B cell (primary cell): ENCODE measurements around the gene ARID1A. TPM values are rescaled to one million over a fixed set of nuclear protein-coding genes. Genes with fewer than 3 reads are reported as not detected.

Source experiments
- ATAC-seq: fragments of 200-7000 bp; cut with Tn5 transposase; one replicate; pipeline ENCODE4 v1.10.0; 2021; ENCODE audit warnings: low read depth, mild to moderate bottlenecking, moderate number of reproducible peaks, moderate library complexity
- CTCF ChIA-PET: fragments of 350-600 bp; sonication (Branson Sonifier 250); formaldehyde crosslinking; loops from one replicate; lab custom pipeline; 2021; ENCODE audit warnings: antibody characterized with exemption, inconsistent platforms; lab: Charles Lee
- POLR2A ChIA-PET: fragments of 350-600 bp; sonication (Branson Sonifier 250); formaldehyde crosslinking; loops from one replicate; lab custom pipeline; 2021; ENCODE audit warnings: antibody characterized with exemption; lab: Charles Lee
- DNase-seq: peaks from one replicate; pipeline ENCODE4 v3.0.0; 2013
- H2AFZ ChIP-seq: 2 replicates; pipeline ENCODE4 v1.6.1; 2012; ENCODE audit warnings: mild to moderate bottlenecking, low read depth, low read length; ENCODE audit not compliant: insufficient read depth, poor library complexity, severe bottlenecking
- H3K27ac ChIP-seq, 2 donors: 1 replicate in 1 of 2; 2 replicates in 1 of 2; pipeline ENCODE4 v1.5.1; 2012 to 2013; ENCODE audit warnings: low read length in 2 of 2, mild to moderate bottlenecking in 2 of 2, moderate library complexity in 1 of 2
- H3K27me3 ChIP-seq, 4 experiments: fragments of 200-600 bp in 1 of 4; sonication (generic) in 1 of 4; replicated peaks in 1 of 4; 1 replicate in 2 of 4; 2 replicates in 2 of 4; pipeline versions ENCODE4 v1.6.1 to v1.7.0; 2013 to 2016; ENCODE audit warnings: low read length in 3 of 4, mild to moderate bottlenecking in 2 of 4, mixed read lengths in 1 of 4, moderate library complexity in 1 of 4; ENCODE audit not compliant: insufficient read depth in 4 of 4, control insufficient read depth in 3 of 4; ENCODE audit errors: control extremely low read depth in 1 of 4
- H3K36me3 ChIP-seq, 2 experiments: replicated peaks in 1 of 2; 1 replicate in 1 of 2; 2 replicates in 1 of 2; pipeline versions ENCODE4 v1.6.1 to v1.7.1; 2013; ENCODE audit warnings: low read length in 1 of 2; ENCODE audit not compliant: insufficient read depth in 2 of 2, control insufficient read depth in 1 of 2; ENCODE audit errors: control extremely low read depth in 1 of 2, extremely low read depth in 1 of 2
- H3K4me1 ChIP-seq, 2 donors: fragments of 200-600 bp in 1 of 2; sonication (generic) in 1 of 2; 1 replicate in 1 of 2; 2 replicates in 1 of 2; pipeline versions ENCODE4 v1.5.1 to v1.6.1; 2013 to 2017; ENCODE audit warnings: low read length in 2 of 2; ENCODE audit not compliant: control insufficient read depth in 2 of 2, insufficient read depth in 2 of 2
- H3K4me2 ChIP-seq: replicated peaks from 2 replicates; pipeline ENCODE3; 2012; ENCODE audit warnings: mild to moderate bottlenecking, low read depth, low read length; ENCODE audit not compliant: poor library complexity, severe bottlenecking
- H3K4me3 ChIP-seq, 5 experiments: fragments of 200-600 bp in 1 of 5; sonication (generic) in 1 of 5; 1 replicate in 3 of 5; 2 replicates in 2 of 5; pipeline versions ENCODE4 v1.5.1 to v1.7.0; 2011 to 2016; ENCODE audit warnings: low read length in 4 of 5, mild to moderate bottlenecking in 4 of 5, low read depth in 2 of 5, control low read depth in 1 of 5, moderate library complexity in 1 of 5; ENCODE audit not compliant: insufficient read depth in 1 of 5; ENCODE audit errors: control extremely low read depth in 1 of 5, extremely low read depth in 1 of 5
- H3K79me2 ChIP-seq: fragments of 200-600 bp; sonication (generic); one replicate; pipeline ENCODE4 v1.6.0; 2016; ENCODE audit warnings: low read length; ENCODE audit not compliant: control insufficient read depth, insufficient read depth
- H3K9ac ChIP-seq: fragments of 200-600 bp; sonication (generic); 2 replicates; pipeline ENCODE4 v1.6.1; 2017; ENCODE audit warnings: mild to moderate bottlenecking, low read length, moderate library complexity
- H3K9me3 ChIP-seq, 3 donors: one replicate each; pipeline versions ENCODE4 v1.6.1 to v1.7.1; 2013; ENCODE audit warnings: low read length in 2 of 3; ENCODE audit not compliant: control insufficient read depth in 2 of 3, insufficient read depth in 1 of 3; ENCODE audit errors: control extremely low read depth in 1 of 3
- H4K20me1 ChIP-seq: 2 replicates; pipeline ENCODE4 v1.6.0; 2012; ENCODE audit warnings: mild to moderate bottlenecking, low read length; ENCODE audit not compliant: insufficient read depth, control insufficient read depth, poor library complexity, severe bottlenecking
- H3K27ac Mint-ChIP-seq: one replicate; pipeline ENCODE4 v1.8.0; 2021; ENCODE audit warnings: mixed read lengths
- H3K27me3 Mint-ChIP-seq: one replicate; pipeline ENCODE4 v1.8.0; 2021; ENCODE audit warnings: mixed read lengths
- H3K4me1 Mint-ChIP-seq: one replicate; pipeline ENCODE4 v1.8.0; 2021; ENCODE audit warnings: mixed read lengths
- H3K4me3 Mint-ChIP-seq: one replicate; pipeline ENCODE4 v1.8.0; 2021; ENCODE audit warnings: mixed read lengths
- H3K9me3 Mint-ChIP-seq: one replicate; pipeline ENCODE4 v1.8.0; 2022; ENCODE audit warnings: mixed read lengths; ENCODE audit not compliant: insufficient read depth
- EZH2 ChIP-seq: IDR thresholded peaks from 2 replicates; pipeline ENCODE4 v1.6.1; 2012; ENCODE audit warnings: borderline replicate concordance, low read depth, mild to moderate bottlenecking, moderate library complexity, low read length; ENCODE audit not compliant: insufficient read depth, poor library complexity, severe bottlenecking
- WGBS: methylation state at CpG from one replicate; pipeline ENCODE4 v1.1.5; 2013; ENCODE audit warnings: missing lambda C conversion rate; ENCODE audit not compliant: insufficient coverage; 5-methylcytosine and 5-hydroxymethylcytosine counted together
- intact Hi-C: fragments of 100-400 bp; cut with micrococcal nuclease; formaldehyde crosslinking; loops from one replicate; pipeline ENCODE4 v1.10.0; 2022
- polyA plus RNA-seq: library from polyadenylated mRNA; depleted of rRNA; stranded (reverse); fragments of >200 nt; gene quantifications from 2 replicates; pipeline ENCODE4 v1.2.3, GENCODE V29; 2012
- total RNA-seq, 2 donors: library from RNA; stranded (reverse); fragments of 120-200 nt in 1 of 2; gene quantifications; 1 replicate in 1 of 2; 2 replicates in 1 of 2; pipeline versions ENCODE4 v1.2.3 to v1.2.4, GENCODE V29; 2013 to 2022
- TF ChIP-seq, protein P1 (sequence below): fragments of 200-600 bp; IDR thresholded peaks from one replicate; pipeline ENCODE4 v1.8.0; 2022; ENCODE audit warnings: antibody characterized with exemption, mild to moderate bottlenecking

ARID1A gene
- total and polyA plus RNA-seq, 2 donors (not counting 1 experiment from before 2014, with no cell fraction given), result 80.7 to 150 TPM

- Histone ChIP-seq H3K79me2 (no peaks in the 10 kb centered on the region), H3K27me3 (no peaks in the 10 kb centered on the region), H3K4me2 (no peak overlapping the region), H3K27ac (no peak overlapping the region), H3K4me3 (no peak overlapping the region), H3K4me1 (peaks cover 22 to 27% of the 10 kb centered on the region in 2 donors), H3K9ac (no peak overlapping the region), H4K20me1 (no peaks in the 10 kb centered on the region), H3K36me3 (no peaks in the 10 kb centered on the region), H3K9me3 (no peaks in the 10 kb centered on the region), H2AFZ (no peak overlapping the region)
- H3K4me1 Mint-ChIP-seq, result peaks cover 31% of the 10 kb centered on the region
- H3K27me3 Mint-ChIP-seq, result no peaks in the 10 kb centered on the region
- ChIA-PET CTCF (interaction anchor here (1.4 to 7.4 kb wide), 5 partner anchors 9 to 97 kb away, joined by 3 to 130 read pairs (median 6); partner anchors contain the start of gene PIGV), POLR2A (interaction anchor here (3.6 to 4.3 kb wide), 2 partner anchors 13 to 97 kb away, joined by 14 to 50 read pairs; partner anchors contain the start of gene PIGV)
- ATAC-seq (no peak), DNase-seq (no peak)
- no peaks in the 10 kb centered on the region for H3K9me3 Mint-ChIP-seq
- no peak overlapping the region for H3K4me3 Mint-ChIP-seq
- TF ChIP-seq, protein P1, sequence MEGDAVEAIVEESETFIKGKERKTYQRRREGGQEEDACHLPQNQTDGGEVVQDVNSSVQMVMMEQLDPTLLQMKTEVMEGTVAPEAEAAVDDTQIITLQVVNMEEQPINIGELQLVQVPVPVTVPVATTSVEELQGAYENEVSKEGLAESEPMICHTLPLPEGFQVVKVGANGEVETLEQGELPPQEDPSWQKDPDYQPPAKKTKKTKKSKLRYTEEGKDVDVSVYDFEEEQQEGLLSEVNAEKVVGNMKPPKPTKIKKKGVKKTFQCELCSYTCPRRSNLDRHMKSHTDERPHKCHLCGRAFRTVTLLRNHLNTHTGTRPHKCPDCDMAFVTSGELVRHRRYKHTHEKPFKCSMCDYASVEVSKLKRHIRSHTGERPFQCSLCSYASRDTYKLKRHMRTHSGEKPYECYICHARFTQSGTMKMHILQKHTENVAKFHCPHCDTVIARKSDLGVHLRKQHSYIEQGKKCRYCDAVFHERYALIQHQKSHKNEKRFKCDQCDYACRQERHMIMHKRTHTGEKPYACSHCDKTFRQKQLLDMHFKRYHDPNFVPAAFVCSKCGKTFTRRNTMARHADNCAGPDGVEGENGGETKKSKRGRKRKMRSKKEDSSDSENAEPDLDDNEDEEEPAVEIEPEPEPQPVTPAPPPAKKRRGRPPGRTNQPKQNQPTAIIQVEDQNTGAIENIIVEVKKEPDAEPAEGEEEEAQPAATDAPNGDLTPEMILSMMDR, result no peak
- TF ChIP-seq EZH2, result no peak
- intact Hi-C loops, result loop anchor here (5.0 to 10.0 kb wide), 2 partner anchors 88 to 186 kb away; no protein-coding TSS in a partner anchor
- H3K27ac Mint-ChIP-seq, result peak overlapping the region; percentile 34
Observed at GRCh38 chr1:26690576-26691031, 5.2 kb upstream of the ARID1A start.

DNA sequence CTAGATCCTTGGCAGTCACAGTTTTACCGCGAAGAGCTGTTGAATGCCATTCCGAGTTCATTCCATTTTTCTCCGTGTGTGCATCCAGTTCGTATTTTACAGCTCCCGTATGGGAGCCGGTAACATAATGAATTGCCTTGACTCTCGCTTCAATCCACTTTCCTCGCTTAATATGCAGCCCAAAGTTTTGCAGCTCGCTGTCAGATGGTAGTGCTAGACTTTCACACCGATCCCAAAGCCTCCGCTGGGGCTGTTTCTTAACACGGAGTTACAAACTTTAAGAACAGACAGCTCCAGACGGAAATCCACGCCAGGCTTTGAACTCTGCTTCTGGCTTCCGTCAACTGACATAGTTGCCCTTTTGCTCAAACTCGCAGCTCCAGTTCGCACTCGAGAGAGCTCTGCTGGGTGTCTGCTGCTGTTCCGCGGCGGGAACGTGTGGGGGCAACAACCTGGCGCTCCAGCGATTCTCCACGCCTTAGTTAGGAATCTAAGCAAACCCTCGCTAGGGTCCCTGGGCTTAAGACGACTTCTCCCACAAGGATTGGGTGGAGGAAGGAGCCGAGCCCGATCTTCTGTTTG lies 3.5 kb upstream of the ARID1A start:
- Histone ChIP-seq H3K9me3 (no peaks in the 10 kb centered on the region), H3K79me2 (peaks cover 9% of the 10 kb centered on the region), H3K4me2 (peak overlapping the region; percentile 80), H3K4me1 (peaks cover 22 to 27% of the 10 kb centered on the region in 2 donors), H3K27me3 (no peaks in the 10 kb centered on the region), H3K4me3 (peak overlapping the region; percentile 56 to 97 (median 74)), H2AFZ (peak overlapping the region; percentile 77), H3K36me3 (no peaks in the 10 kb centered on the region), H4K20me1 (no peaks in the 10 kb centered on the region), H3K27ac (peak overlapping the region; percentile 77 to 83), H3K9ac (peak overlapping the region; percentile 73)
- Mint-ChIP-seq H3K4me3 (peak overlapping the region; percentile 91), H3K4me1 (peaks cover 31% of the 10 kb centered on the region), H3K9me3 (no peaks in the 10 kb centered on the region), H3K27ac (peak overlapping the region; percentile 93), H3K27me3 (no peaks in the 10 kb centered on the region)
- ChIA-PET POLR2A (interaction anchor here (0.5 to 4.3 kb wide), 12 partner anchors 9 to 278 kb away, joined by 3 to 50 read pairs (median 4); partner anchors contain the start of gene PIGV), CTCF (interaction anchor here (0.7 to 7.4 kb wide), 25 partner anchors 9 to 174 kb away, joined by 3 to 130 read pairs (median 5); partner anchors contain the start of gene PIGV)
- peak; percentile 29 for ATAC-seq
- TF ChIP-seq, protein P1, result no peak
- TF ChIP-seq EZH2, result no peak
- WGBS, result 3% methylated on average over 26 of the region's 30 CpGs
- intact Hi-C loops, result loop anchor here (1.0 to 10.0 kb wide), 5 partner anchors 15 to 220 kb away; partner anchors contain the start of gene HMGN2
- peak; percentile 90 for DNase-seq
